DND-41 (cell line): Measurements from ENCODE around the gene PSMB1.

Experiments
- ATAC-seq: fragments of 200-7000 bp; cut with Tn5 transposase; 3 replicates; pipeline ENCODE4 v1.9.1; 2021; ENCODE audit warnings: low read depth; ENCODE audit not compliant: insufficient read depth
- DNase-seq: peaks from one replicate; pipeline ENCODE4 v3.0.0-alpha.2; 2020
- H2AFZ ChIP-seq: 2 replicates; pipeline ENCODE4 v1.6.0; 2012; ENCODE audit warnings: low read depth, low read length
- H3K27ac ChIP-seq: 2 replicates; pipeline ENCODE4 v1.5.1; 2012; ENCODE audit warnings: low read length, inconsistent platforms
- H3K27me3 ChIP-seq: fragments of 200-600 bp; sonication (generic); 2 replicates; pipeline ENCODE4 v1.6.0; 2012; ENCODE audit warnings: low read length, mild to moderate bottlenecking, inconsistent platforms; ENCODE audit not compliant: insufficient read depth, poor library complexity
- H3K36me3 ChIP-seq: 2 replicates; pipeline ENCODE4 v1.5.1; 2012; ENCODE audit warnings: low read length, inconsistent platforms; ENCODE audit not compliant: insufficient read depth
- H3K4me1 ChIP-seq: 2 replicates; pipeline ENCODE4 v1.5.1; 2012; ENCODE audit warnings: mild to moderate bottlenecking, low read length; ENCODE audit not compliant: insufficient read depth
- H3K4me2 ChIP-seq: 2 replicates; pipeline ENCODE4 v1.6.0; 2012; ENCODE audit warnings: mild to moderate bottlenecking, moderate library complexity, low read length, inconsistent platforms; ENCODE audit not compliant: insufficient read depth
- H3K4me3 ChIP-seq, 2 experiments: fragments of 200-600 bp in 1 of 2; shearing (Covaris generic) in 1 of 2; 2 replicates each; pipeline ENCODE4 v1.5.1; 2012 to 2016; ENCODE audit warnings: inconsistent platforms in 2 of 2, low read length in 2 of 2, mild to moderate bottlenecking in 2 of 2, low read depth in 1 of 2, moderate library complexity in 1 of 2
- H3K79me2 ChIP-seq: 2 replicates; pipeline ENCODE4 v1.6.0; 2012; ENCODE audit warnings: low read length, inconsistent platforms; ENCODE audit not compliant: insufficient read depth
- H3K9ac ChIP-seq: 2 replicates; pipeline ENCODE4 v1.6.0; 2012; ENCODE audit warnings: low read depth, mild to moderate bottlenecking, inconsistent platforms, low read length, moderate library complexity
- H3K9me3 ChIP-seq: 2 replicates; pipeline ENCODE4 v1.5.1; 2012; ENCODE audit warnings: low read length, moderate library complexity, mild to moderate bottlenecking, inconsistent platforms; ENCODE audit not compliant: insufficient read depth, severe bottlenecking
- H4K20me1 ChIP-seq: 2 replicates; pipeline ENCODE4 v1.6.0; 2012; ENCODE audit warnings: low read length; ENCODE audit not compliant: insufficient read depth
- EZH2 ChIP-seq: IDR thresholded peaks from 3 replicates; pipeline ENCODE4 v1.6.1; 2012; ENCODE audit warnings: borderline replicate concordance, low read depth, mild to moderate bottlenecking, moderate library complexity, low read length, inconsistent platforms; ENCODE audit not compliant: severe bottlenecking
- TF ChIP-seq, protein P1 (sequence below): IDR thresholded peaks from 2 replicates; pipeline ENCODE4 v1.5.1; 2012; ENCODE audit warnings: borderline replicate concordance, low read length, moderate library complexity, mild to moderate bottlenecking; ENCODE audit not compliant: poor library complexity, severe bottlenecking; ENCODE audit errors: extremely low read depth

The PSMB1 gene

DNA sequence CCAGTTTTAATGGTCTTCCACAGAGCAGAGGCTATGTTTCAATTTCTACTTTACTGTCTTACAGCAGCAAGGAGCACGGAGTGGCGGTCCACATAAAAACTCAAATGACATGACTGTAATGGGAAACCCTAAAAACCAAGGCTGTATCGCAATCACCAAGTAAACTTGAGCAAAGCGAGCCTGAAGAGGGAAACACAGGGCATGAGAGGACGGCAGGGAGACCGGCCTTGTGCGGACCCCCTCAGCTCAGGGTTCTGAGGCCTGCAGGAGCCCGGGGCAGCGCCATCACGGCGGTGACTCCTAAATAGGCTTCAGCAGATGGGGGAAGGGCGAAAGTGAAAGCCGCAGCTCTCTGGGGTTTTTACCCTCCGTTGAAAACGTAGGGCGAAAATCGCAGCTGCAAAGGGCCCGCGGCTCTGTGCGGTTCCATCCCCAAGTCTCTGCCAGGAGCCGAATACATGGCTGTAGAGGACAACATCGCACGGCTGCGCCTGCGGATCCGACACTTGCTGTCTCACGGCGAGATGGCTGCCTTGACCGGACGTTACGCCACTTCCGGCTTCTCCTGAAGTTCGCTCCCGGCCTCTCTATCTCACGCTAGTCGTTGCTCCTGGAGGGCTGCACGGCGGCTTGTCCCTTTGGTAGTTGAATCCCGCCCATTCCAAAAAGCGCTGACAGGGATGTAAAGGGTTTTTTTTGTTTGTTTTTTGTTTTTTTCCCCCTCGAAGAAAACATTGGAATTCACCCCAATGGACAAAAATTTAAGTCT is at the start of gene PSMB1:
Gene PSMB1, minus strand, starts transcription at position 543 of the 769 bp plus-strand sequence. Its CDS starts 65 bp downstream, at position 478.
- peak; percentile 68 for ATAC-seq
- Histone ChIP-seq H3K4me3 (peak within 1 kb of the TSS; percentile 90 to 91), H4K20me1 (peaks cover 56% of the 10 kb centered on the region), H3K36me3 (peaks cover 47% of the 10 kb centered on the region), H3K27ac (peak within 1 kb of the TSS; percentile 94), H3K9ac (peak within 1 kb of the TSS; percentile 78), H3K4me1 (peaks cover 54% of the 10 kb centered on the region), H3K9me3 (no peaks in the 10 kb centered on the region), H3K79me2 (peaks cover 95% of the 10 kb centered on the region), H3K4me2 (peak within 1 kb of the TSS; percentile 87), H2AFZ (peak within 1 kb of the TSS; percentile 82), H3K27me3 (no peaks in the 10 kb centered on the region)
- DNase-seq, result peak; percentile 88
- TF ChIP-seq, protein P1, sequence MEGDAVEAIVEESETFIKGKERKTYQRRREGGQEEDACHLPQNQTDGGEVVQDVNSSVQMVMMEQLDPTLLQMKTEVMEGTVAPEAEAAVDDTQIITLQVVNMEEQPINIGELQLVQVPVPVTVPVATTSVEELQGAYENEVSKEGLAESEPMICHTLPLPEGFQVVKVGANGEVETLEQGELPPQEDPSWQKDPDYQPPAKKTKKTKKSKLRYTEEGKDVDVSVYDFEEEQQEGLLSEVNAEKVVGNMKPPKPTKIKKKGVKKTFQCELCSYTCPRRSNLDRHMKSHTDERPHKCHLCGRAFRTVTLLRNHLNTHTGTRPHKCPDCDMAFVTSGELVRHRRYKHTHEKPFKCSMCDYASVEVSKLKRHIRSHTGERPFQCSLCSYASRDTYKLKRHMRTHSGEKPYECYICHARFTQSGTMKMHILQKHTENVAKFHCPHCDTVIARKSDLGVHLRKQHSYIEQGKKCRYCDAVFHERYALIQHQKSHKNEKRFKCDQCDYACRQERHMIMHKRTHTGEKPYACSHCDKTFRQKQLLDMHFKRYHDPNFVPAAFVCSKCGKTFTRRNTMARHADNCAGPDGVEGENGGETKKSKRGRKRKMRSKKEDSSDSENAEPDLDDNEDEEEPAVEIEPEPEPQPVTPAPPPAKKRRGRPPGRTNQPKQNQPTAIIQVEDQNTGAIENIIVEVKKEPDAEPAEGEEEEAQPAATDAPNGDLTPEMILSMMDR, result no peak
- TF ChIP-seq EZH2, result no peak

DNA sequence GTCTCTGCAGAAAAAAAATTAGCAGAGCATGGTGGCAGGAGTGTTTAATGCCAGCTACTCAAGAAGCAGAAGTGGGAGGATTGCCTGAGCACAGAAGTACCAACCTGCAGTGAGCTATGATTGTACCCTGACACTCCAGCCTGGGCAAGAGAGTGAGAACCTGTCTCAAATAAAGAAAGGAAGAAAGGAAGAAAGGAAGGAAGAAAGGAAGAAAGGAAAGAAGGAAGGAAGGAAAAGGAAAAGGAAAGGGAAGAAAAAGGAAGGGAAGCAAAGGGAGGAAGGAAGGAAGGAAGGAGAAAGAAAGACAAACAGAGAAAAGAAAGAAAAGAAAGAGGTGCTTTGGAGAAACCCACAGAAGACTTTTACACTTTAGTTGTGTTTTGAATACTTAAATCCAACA is 44.2 kb upstream of the PSMB1 start:
- Histone ChIP-seq H3K4me3 (no peak overlapping the region), H3K4me1 (no peaks in the 10 kb centered on the region), H4K20me1 (no peaks in the 10 kb centered on the region), H3K79me2 (no peaks in the 10 kb centered on the region), H2AFZ (no peak overlapping the region), H3K27ac (no peak overlapping the region), H3K4me2 (no peak overlapping the region), H3K36me3 (no peaks in the 10 kb centered on the region), H3K9me3 (peaks cover 7% of the 10 kb centered on the region), H3K27me3 (peaks cover 4% of the 10 kb centered on the region), H3K9ac (no peak overlapping the region)
- TF ChIP-seq, protein P1, result no peak
- no peak for TF ChIP-seq EZH2
- no peak for DNase-seq
- no peak for ATAC-seq

DNA sequence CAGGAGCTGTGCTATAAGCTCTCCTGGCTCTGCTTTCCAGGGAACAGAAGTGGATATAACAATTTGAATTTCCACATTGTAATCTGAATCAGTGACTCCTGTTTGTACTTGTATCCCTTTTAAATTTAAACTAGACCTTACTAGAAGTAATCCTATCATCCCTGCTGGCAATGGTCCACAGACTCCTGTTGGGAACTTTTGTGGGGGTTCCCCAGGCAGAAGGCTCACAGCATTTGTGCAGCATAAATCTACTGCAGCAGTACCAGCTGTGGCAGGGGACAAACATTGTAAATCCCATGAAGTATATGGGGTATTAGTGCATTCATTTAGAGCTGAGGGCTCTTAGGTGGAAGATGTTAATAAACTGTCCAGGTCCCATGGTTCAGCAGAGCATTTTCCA is 43.3 kb upstream of the PSMB1 start:
- peaks cover 14% of the 10 kb centered on the region for H3K9me3 ChIP-seq
- no peaks in the 10 kb centered on the region for H3K36me3 ChIP-seq
- no peaks in the 10 kb centered on the region for H3K4me1 ChIP-seq
- H4K20me1 ChIP-seq, result no peaks in the 10 kb centered on the region
- H3K4me3 ChIP-seq, result no peak overlapping the region
- no peak overlapping the region for H3K4me2 ChIP-seq
- H3K27me3 ChIP-seq, result peaks cover 4% of the 10 kb centered on the region
- ATAC-seq, result no peak
- H3K27ac ChIP-seq, result no peak overlapping the region
- TF ChIP-seq EZH2, result no peak
- TF ChIP-seq, protein P1, result no peak
- H3K79me2 ChIP-seq, result no peaks in the 10 kb centered on the region
- no peak for DNase-seq
- H3K9ac ChIP-seq, result no peak overlapping the region
- no peak overlapping the region for H2AFZ ChIP-seq
